GM19438 (cell line): ENCODE data around the gene PCDHGA9.
"Not testable (repeated sequence)": the region's sequence is repeated elsewhere in the genome, so short reads cannot be mapped to it uniquely, and the experiment has no call there.

Experiments used
- ATAC-seq: cut with Tn5 transposase; IDR thresholded peaks from one replicate; pipeline ENCODE4 v1.9.1; 2021; ENCODE audit warnings: low read depth; ENCODE audit not compliant: unreplicated experiment

Gene PCDHGA9

DNA sequence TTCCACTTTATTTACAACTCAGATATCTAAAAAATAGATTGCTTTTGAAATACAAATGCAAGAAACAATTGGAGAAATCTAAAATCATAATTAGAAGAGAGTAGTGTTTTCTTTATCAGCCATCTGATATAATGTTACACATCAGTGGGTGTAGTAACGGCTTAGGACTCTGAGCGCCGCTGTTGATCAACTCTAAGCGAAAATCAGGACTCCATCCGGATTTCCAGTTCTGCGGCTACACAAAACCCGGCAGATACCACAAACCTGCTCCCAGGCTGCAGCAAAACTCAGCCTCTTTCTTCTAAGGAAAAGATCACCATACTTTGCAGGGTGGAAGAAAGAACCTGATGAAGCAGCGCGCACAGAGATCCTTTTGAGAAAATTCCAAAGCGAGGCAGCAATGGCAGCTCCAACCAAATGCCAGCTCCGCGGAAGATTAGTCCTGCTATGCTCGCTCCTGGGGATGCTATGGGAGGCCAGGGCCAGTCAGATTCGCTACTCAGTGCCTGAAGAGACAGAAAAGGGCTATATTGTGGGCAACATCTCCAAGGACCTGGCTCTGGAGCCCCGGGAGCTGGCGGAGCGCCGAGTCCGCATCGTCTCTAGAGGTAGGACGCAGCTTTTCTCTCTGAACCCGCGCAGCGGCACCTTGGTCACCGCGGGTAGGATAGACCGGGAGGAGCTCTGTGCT is at the start of gene PCDHGA9:
PCDHGA9 (plus strand) TSS at position 226 of the 691 bp plus-strand sequence; CDS start at position 401, 175 bp downstream.
- no peak for ATAC-seq

DNA sequence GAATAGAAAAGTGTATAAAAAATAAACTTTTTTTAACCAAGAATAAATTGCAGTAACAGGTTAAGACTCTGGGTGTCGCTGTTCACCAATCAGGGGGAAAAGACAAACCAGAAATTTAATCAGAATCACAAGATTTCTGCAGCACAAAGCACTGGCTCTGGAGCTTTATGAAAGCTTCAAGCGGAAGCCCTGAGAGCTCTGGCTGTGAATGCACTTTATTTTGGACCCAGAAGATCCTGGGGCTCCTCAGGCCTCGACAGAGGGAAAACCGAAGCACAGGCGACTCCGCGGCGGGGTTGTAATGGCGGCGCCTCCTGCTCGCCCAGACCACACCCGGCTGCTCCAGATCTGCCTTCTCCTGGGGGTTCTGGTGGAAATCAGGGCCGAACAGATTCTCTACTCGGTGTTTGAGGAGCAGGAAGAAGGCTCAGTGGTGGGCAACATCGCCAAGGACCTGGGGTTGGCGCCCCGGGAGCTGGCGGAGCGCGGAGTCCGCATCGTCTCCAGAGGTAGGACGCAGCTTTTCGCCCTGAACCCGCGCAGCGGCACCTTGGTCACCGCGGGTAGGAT is 47.6 kb upstream of the PCDHGA9 start, which contains the start of gene PCDHGA4:
PCDHGA4 (plus strand) TSS at position 122 of the 570 bp plus-strand sequence; CDS start at position 209, 87 bp downstream.
- no peak for ATAC-seq

DNA sequence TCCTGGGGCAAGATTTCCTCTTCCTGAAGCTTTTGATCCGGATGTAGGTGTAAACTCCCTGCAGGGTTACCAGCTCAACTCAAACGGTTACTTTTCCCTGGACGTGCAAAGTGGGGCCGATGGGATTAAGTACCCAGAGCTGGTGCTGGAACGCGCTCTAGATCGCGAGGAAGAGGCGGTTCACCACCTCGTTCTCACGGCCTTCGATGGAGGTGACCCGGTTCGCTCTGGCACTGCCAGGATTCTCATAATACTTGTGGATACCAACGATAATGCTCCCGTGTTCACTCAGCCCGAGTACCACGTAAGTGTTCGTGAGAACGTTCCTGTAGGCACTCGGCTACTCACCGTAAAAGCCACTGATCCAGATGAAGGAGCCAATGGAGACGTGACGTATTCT is 46.9 kb upstream of the PCDHGA9 start:
- ATAC-seq, result no peak

DNA sequence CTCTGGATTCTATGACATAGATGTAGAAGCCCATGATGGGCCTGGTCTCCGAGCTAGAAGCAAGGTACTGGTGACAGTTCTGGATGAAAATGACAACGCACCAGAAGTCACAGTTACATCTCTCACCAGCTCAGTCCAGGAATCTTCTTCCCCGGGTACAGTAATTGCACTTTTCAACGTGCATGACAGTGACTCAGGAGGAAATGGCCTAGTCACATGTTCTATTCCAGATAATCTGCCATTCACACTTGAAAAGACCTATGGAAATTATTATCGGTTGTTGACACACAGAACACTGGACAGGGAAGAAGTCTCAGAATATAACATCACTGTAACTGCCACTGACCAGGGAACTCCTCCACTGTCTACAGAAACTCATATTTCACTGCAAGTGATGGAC is 46.4 kb upstream of the PCDHGA9 start:
- no peak for ATAC-seq

DNA sequence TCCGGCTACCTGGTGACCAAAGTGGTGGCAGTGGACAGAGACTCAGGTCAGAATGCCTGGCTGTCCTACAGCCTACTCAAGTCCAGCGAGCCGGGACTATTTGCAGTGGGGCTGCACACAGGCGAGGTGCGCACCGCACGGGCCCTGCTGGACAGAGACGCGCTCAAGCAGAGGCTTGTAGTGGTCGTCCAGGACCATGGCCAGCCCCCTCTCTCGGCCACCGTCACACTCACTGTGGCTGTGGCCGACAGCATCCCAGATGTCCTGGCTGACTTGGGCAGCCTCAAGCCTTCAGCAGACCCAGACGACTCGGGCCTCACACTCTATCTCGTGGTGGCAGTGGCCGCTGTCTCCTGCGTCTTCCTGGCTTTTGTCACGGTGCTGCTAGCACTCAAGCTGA is 45.6 kb upstream of the PCDHGA9 start:
- ATAC-seq, result no peak

DNA sequence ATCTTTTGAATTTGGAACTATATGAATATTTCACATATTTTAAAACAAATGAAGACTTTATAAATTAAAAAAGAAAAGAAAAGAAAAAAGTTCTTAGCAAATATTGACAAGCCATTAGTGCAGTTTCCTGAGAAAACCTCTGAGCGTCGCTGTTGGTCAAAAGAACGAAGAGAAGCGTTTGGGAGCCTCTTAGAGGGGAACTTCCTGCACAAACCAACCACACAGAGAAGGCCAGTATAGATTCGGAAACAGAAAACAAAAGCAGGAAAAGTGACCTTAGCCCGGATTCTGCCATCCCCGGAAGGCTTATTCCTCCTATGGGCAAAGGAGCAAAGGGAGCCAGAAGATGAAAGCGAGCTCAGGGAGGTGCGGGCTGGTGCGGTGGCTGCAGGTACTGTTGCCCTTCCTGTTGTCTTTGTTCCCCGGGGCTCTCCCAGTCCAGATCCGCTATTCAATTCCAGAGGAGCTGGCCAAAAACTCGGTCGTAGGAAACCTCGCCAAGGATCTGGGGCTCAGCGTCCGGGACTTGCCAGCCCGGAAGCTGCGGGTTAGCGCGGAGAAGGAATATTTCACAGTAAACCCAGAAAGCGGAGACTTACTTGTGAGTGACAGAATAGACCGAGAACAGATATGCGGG is 42.7 kb upstream of the PCDHGA9 start, which contains the start of gene PCDHGB2:
PCDHGB2 (plus strand) TSS at position 205 of the 637 bp plus-strand sequence; CDS start at position 347, 142 bp downstream.
- ATAC-seq, result no peak

DNA sequence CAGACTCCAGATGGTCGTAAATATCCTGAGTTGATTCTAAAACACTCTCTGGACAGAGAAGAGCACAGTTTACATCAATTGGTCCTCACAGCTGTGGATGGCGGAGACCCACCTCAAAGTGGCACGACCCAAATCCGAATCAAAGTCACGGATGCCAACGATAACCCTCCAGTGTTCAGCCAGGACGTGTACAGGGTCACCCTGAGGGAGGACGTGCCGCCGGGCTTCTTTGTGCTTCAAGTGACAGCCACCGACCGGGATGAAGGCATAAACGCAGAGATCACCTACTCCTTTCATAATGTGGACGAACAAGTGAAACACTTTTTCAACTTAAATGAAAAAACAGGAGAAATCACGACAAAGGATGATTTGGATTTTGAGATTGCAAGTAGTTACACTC is 41.9 kb upstream of the PCDHGA9 start:
- ATAC-seq, result no peak

DNA sequence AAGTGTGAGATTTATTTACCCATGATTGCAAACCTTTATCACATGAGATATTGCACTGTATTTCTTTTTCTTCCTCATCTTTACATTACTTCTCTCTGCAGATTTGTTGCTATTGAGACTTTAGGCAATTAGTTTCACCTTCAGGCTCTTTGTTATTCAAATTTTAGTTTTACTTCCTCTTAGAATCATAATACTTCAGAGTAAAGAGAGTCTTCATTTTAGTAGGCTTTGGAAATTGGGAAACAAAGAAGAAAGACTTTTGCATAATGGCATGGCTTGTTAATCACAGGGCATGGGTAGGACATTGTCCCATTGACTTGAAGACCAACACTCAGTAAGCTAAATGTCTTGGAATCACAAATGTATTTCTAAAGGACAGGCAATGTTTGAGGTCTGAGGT is 39.9 kb upstream of the PCDHGA9 start:
- ATAC-seq, result no peak

DNA sequence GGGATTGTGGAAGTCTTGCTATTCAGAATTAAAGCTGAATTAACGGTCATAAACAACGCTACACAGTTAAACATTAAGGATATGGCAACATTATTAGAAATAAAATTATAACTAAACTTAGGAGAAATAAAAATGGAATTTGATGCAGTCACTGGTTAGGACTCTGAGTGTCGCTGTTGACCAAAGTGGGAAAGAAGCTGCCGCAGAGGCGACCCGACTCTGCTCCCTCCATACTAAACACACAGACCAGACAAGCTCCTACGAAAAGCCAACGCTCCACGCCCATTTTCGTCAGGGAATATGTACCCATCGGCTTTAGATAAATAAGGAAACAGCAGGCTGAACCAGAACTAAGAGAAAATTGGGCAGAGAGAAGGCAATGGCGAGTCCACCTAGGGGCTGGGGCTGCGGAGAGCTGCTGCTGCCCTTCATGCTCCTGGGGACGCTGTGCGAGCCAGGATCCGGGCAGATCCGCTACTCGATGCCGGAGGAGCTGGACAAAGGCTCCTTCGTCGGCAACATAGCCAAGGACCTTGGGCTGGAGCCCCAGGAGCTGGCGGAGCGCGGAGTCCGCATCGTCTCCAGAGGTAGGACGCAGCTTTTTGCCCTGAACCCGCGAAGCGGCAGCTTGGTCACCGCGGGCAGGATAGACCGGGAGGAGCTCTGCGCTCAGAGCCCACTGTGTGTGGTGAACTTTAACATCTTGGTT is 38.5 kb upstream of the PCDHGA9 start, which contains the start of gene PCDHGA5:
PCDHGA5 (plus strand) TSS at position 211 of the 709 bp plus-strand sequence; CDS start at position 380, 169 bp downstream.
- no peak for ATAC-seq

DNA sequence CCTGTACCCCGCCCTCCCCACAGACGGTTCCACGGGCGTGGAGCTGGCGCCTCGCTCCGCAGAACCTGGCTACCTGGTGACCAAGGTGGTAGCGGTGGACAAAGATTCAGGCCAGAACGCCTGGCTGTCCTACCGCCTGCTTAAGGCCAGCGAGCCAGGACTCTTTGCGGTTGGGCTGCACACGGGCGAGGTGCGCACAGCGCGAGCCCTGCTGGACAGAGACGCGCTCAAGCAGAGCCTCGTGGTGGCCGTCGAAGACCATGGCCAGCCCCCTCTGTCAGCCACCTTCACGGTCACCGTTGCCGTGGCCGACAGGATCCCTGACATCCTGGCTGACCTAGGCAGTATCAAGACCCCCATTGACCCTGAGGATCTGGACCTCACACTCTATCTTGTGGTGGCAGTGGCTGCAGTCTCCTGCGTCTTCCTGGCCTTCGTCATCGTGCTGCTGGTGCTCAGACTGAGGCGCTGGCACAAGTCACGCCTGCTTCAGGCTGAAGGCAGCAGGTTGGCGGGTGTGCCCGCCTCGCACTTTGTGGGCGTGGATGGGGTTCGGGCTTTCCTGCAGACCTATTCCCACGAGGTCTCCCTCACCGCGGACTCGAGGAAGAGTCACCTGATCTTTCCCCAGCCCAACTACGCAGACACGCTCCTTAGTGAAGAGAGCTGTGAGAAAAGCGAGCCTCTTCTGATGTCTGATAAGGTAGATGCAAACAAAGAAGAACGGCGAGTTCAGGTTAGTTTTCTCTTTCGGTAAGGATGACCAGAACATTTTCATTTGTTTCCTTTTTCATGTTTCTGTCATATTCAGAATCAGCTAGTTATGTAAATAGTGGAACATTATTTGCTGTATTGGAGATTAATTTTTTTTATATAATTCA is 36.3 kb upstream of the PCDHGA9 start:
- ATAC-seq, result no peak

DNA sequence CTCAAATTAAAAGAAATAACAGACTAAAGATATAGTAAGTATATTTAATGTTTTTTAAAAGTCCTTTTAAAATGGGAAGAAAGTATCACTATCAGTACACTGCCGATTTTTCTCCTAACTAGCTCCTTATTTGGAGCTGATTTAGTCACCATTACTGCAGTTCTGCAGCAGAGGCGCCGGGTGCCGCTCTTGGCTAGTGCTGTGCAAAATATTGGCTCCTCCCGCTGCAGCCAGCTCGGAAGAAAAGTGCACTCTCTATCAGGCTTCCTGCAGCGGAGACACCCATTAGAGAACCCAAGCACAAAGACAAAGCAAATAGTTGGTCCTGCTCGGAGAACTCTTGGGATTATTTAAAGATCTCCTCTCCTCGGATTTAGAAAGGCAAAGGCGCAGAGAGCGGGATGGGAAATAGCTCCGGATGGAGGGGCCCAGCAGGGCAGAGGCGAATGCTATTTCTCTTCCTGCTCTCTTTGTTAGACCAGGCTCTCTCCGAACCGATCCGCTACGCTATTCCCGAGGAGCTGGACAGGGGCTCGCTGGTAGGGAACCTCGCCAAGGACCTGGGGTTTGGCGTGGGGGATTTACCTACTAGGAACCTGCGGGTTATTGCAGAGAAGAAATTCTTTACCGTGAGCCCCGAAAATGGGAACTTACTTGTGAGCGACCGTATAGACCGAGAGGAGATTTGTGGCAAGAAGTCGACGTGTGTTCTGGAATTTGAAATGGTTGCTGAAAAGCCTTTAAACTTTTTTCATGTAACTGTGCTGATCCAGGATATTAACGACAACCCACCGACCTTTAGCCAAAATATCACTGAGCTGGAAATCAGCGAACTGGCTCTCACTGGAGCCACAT is 32.4 kb upstream of the PCDHGA9 start, which contains the start of gene PCDHGB3:
PCDHGB3 (plus strand) TSS at position 249 of the 855 bp plus-strand sequence; CDS start at position 402, 153 bp downstream.
- ATAC-seq, result peak; percentile 99

DNA sequence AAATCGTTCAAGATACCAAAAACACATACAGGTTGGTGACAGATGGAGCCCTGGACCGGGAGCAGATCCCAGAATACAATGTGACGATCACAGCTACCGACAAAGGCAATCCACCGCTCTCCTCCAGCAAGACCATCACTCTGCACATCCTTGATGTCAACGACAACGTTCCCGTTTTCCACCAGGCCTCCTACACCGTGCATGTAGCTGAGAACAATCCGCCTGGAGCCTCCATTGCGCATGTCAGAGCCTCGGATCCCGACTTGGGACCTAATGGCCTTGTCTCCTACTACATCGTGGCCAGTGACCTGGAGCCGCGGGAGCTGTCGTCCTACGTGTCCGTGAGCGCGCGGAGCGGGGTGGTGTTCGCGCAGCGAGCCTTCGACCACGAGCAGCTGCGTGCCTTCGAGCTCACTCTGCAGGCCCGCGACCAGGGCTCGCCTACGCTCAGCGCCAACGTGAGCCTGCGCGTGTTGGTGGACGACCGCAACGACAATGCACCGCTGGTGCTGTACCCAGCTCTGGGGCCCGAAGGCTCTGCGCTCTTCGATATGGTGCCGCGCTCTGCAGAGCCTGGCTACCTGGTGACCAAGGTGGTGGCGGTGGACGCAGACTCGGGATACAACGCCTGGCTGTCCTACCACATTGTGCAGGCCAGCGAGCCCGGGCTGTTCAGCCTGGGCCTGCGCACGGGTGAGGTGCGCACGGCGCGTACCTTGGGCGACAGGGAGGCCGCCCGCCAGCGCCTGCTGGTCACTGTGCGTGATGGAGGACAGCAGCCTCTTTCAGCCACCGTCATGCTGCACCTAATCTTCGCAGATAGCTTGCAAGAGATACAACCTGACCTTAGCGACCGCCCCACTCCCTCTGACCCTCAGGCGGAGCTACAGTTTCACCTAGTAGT is 30.8 kb upstream of the PCDHGA9 start:
- no peak for ATAC-seq

DNA sequence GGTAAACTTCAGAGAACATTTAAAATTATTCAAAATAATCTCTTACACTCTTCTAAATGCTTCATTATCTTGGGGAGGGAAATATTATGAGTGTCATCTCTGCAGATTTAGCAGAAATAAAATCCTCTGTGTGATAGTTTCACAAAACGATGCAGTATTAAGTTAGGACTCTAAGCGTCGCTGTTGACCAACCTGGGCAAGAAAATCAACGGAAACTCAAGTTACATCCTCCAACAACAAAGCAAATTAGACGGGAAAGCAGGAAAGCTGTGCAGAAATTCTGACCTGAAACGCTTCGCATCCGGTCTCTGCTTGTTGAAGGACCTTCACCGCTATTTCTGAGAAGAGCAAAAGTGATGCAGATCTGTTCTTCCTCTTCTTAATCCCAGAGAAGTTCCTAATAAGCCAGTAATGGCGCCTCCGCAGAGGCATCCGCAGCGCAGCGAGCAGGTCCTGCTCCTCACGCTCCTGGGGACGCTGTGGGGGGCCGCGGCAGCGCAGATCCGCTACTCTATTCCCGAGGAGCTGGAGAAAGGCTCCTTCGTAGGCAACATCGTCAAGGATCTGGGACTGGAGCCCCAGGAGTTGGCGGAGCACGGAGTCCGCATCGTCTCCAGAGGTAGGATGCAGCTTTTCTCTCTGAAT is 28.8 kb upstream of the PCDHGA9 start, which contains the start of gene PCDHGA6:
PCDHGA6 (plus strand) TSS at position 219 of the 645 bp plus-strand sequence; CDS start at position 412, 193 bp downstream.
- no peak for ATAC-seq

DNA sequence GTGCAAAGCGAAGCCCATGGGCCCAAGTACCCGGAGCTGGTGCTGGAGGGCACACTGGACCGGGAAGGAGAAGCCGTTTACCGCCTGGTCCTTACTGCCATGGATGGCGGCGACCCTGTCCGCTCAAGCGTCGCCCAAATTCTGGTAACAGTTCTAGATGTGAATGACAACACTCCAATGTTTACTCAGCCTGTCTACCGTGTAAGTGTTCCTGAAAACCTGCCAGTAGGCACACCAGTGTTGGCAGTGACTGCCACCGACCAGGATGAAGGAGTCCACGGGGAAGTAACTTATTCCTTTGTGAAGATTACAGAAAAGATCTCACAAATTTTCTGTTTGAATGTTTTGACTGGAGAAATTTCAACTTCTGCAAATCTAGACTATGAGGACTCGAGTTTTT is 28.0 kb upstream of the PCDHGA9 start:
- no peak for ATAC-seq

DNA sequence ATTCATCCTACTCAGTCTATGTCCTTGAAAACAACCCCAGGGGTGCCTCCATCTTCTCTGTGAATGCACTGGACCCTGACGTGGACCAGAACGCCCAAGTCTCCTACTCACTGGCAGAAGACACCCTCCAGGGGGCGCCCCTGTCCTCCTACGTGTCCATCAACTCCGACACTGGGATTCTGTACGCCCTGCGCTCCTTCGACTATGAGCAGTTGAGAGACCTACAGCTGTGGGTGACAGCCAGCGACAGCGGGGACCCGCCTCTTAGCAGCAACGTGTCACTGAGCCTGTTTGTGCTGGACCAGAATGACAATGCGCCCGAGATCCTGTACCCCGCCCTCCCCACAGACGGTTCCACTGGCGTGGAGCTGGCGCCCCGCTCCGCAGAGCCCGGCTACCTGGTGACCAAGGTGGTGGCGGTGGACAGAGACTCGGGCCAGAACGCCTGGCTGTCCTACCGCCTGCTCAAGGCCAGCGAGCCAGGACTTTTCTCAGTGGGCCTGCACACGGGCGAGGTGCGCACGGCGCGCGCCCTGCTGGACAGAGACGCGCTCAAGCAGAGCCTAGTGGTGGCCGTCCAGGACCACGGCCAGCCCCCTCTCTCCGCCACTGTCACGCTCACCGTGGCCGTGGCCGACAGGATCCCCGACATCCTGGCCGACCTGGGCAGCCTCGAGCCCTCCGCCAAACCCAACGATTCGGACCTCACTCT is 27.0 kb upstream of the PCDHGA9 start:
- ATAC-seq, result not testable (repeated sequence)

DNA sequence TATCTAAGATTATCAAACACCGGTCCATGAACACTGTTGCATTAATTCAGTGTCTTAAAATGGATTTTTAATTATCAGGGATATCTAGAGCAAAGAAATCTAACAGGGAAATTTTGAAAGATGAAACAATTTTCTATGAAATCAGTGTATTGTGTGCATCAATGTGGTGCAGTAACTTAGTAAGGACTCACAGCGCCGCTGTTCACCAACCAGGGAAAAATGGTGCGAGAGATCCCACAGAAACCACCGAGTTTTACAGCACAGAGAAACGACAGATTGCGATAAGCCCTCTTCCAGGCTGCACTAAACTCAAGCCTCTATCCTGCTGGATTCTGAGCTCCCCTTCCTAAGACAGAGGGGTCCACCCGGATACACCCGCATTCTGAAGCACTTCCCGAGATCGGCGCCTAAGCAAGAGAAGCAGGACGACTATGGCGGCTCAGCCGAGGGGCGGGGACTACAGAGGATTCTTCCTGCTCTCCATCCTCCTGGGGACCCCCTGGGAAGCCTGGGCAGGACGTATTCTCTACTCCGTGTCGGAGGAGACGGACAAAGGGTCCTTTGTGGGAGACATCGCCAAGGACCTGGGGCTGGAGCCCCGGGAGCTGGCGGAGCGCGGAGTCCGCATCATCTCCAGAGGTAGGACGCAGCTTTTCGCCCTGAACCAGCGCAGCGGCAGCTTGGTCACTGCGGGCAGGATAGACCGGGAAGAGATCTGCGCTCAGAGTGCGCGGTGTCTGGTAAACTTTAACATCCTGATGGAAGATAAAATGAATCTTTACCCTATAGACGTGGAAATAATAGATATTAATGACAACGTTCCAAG is 19.9 kb upstream of the PCDHGA9 start, which contains the start of gene PCDHGA7:
PCDHGA7 (plus strand) TSS at position 274 of the 826 bp plus-strand sequence; CDS start at position 432, 158 bp downstream.
- peak; percentile 60 for ATAC-seq
